ENCODE results near the gene FNDC1. TPM values are rescaled to one million over a fixed set of nuclear protein-coding genes. Genes with fewer than 3 reads are reported as not detected.

FNDC1 gene
- total and polyA plus RNA-seq, 11 donors, result 0.08 to 7.5 (median 1.2) TPM

DNA sequence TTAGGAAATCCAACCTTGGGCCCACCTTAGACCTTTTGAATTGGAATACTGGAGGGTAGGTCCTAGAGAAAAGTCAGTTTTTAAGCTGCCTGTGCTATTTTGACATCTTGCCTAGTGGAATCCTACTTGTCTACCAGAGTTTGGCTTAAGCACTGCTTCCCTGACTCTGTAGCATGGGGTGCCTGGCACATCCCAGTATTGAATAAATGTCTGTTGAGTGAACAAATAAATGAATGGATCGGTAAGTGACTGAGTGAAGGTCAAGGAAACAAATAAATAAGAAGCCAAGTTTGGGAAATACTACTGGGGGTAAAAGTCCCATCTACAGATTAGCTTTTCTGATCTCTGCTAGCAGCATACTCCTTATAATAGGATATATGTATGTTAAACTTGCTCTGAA, 140.5 kb downstream of the FNDC1 start:
- no peak overlapping the region for H3K27ac ChIP-seq
- H3K36me3 ChIP-seq, result no peaks in the 10 kb centered on the region
- DNase-seq (no peak), ATAC-seq (no peak)
- intact Hi-C loops (cut with DNase I), result no loop called here
- 92 to 100% (median 95%) methylated on average over 1 of the region's 1 CpG for WGBS, 4 donors
- TF ChIP-seq, protein P1, sequence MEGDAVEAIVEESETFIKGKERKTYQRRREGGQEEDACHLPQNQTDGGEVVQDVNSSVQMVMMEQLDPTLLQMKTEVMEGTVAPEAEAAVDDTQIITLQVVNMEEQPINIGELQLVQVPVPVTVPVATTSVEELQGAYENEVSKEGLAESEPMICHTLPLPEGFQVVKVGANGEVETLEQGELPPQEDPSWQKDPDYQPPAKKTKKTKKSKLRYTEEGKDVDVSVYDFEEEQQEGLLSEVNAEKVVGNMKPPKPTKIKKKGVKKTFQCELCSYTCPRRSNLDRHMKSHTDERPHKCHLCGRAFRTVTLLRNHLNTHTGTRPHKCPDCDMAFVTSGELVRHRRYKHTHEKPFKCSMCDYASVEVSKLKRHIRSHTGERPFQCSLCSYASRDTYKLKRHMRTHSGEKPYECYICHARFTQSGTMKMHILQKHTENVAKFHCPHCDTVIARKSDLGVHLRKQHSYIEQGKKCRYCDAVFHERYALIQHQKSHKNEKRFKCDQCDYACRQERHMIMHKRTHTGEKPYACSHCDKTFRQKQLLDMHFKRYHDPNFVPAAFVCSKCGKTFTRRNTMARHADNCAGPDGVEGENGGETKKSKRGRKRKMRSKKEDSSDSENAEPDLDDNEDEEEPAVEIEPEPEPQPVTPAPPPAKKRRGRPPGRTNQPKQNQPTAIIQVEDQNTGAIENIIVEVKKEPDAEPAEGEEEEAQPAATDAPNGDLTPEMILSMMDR (IDR thresholded peaks at IDR 0.05), result no peak
- no peak for TF ChIP-seq POLR2A (IDR thresholded peaks at IDR 0.05)
- H3K4me1 ChIP-seq, result no peaks in the 10 kb centered on the region
- H3K4me3 ChIP-seq, result no peak overlapping the region
- no peaks in the 10 kb centered on the region for H3K9me3 ChIP-seq
- no peaks in the 10 kb centered on the region for H3K27me3 ChIP-seq

DNA sequence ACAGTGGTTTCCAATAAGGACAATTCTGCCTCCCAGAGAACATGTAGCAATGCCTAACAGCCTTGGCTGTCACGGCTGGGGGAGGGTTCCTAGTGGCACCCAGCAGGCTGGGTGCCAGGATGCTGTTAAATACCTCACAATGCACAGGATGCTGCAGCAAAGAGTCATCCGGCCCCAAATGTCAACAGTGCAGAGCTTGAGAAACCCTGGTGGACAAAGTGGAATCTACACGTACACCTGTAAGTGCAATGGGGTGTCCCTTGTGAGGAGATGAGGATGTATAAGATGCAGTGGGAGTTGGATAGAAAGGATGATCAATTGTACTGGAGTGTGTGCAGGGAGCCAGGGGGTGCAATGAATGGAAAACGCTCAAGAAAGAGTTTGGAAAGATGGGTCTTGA, 142.4 kb downstream of the FNDC1 start:
- Histone ChIP-seq H3K27ac (no peak overlapping the region), H3K27me3 (no peaks in the 10 kb centered on the region), H3K36me3 (no peaks in the 10 kb centered on the region), H3K4me3 (no peak overlapping the region), H3K4me1 (no peaks in the 10 kb centered on the region), H3K9me3 (no peaks in the 10 kb centered on the region)
- TF ChIP-seq, protein P1 (IDR thresholded peaks at IDR 0.05), result no peak
- no peak for TF ChIP-seq POLR2A (IDR thresholded peaks at IDR 0.05)
- 58 to 81% (median 63%) methylated on average over 4 of the region's 4 CpGs for WGBS, 4 donors
- intact Hi-C loops (cut with DNase I), result no loop called here
- no peak for DNase-seq
- no peak for ATAC-seq

DNA sequence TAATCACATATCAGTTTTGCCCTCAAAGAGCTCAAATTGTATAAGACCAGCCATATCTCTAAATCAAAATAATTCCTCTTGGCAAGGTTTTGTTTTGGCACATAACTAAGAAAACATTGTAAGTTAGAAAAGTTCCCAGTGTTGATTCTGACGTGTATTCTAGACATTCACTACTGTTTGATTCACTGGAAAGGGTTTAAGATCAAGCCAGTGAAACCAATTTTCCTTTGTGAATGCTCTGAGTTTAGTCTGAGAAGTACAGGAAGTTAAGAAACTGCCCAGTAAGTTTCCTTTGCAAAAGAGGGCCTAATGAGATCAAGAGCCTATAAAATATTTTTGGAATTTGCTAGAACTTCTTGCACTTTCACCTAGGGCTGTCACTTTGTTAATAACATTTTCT, 143.0 kb downstream of the FNDC1 start:
- H3K4me1 ChIP-seq, result no peaks in the 10 kb centered on the region
- H3K9me3 ChIP-seq, result no peaks in the 10 kb centered on the region
- intact Hi-C loops (cut with DNase I), result no loop called here
- no peak for TF ChIP-seq POLR2A (IDR thresholded peaks at IDR 0.05)
- TF ChIP-seq, protein P1 (IDR thresholded peaks at IDR 0.05), result no peak
- no peaks in the 10 kb centered on the region for H3K36me3 ChIP-seq
- ATAC-seq (no peak), DNase-seq (no peak)
- no peak overlapping the region for H3K27ac ChIP-seq
- H3K4me3 ChIP-seq, result no peak overlapping the region
- no peaks in the 10 kb centered on the region for H3K27me3 ChIP-seq
- 31 to 43% (median 41%) methylated on average over 1 of the region's 1 CpG for WGBS, 4 donors

DNA sequence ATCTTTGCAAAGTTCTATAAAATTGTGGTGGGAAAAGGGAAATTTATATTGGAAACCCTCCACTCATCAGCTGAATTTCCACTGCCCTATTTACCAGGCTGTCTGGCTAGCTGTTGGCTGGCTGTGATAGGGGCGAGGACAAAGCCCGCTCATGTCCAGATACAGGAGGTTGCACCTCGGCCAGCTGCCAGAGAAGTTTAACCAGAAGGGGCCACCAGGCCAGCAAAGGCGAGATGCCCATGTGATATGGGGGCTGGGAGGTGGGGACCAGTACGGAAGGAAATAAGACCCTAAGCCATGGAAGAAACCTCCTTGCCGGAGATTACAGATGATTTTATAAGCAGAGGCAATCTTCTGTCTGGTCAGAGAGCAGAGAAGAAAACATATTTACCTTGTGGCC, 143.8 kb downstream of the FNDC1 start:
- DNase-seq (no peak), ATAC-seq (no peak)
- no peaks in the 10 kb centered on the region for H3K27me3 ChIP-seq
- no peak overlapping the region for H3K27ac ChIP-seq
- intact Hi-C loops (cut with DNase I), result no loop called here
- TF ChIP-seq POLR2A (IDR thresholded peaks at IDR 0.05), result no peak
- TF ChIP-seq, protein P1 (IDR thresholded peaks at IDR 0.05), result no peak
- no peaks in the 10 kb centered on the region for H3K9me3 ChIP-seq
- no peaks in the 10 kb centered on the region for H3K4me1 ChIP-seq
- no peak overlapping the region for H3K4me3 ChIP-seq
- WGBS, 4 donors, result 65 to 73% (median 72%) methylated on average over 6 of the region's 6 CpGs
- no peaks in the 10 kb centered on the region for H3K36me3 ChIP-seq

Measured in heart left ventricle (tissue), 16 donors.